A172 (cell line): ENCODE measurements around the gene KIF19. TPM values are rescaled to one million over a fixed set of nuclear protein-coding genes. Genes with fewer than 3 reads are reported as not detected.
"Not testable (repeated sequence)": the region's sequence is repeated elsewhere in the genome, so short reads cannot be mapped to it uniquely, and the experiment has no call there.

ENCODE experiments used
- DNase-seq: peaks from one replicate; pipeline ENCODE4 v3.0.0-alpha.2; 2015; ENCODE audit warnings: low spot score
- total RNA-seq: library from RNA; depleted of rRNA; stranded (reverse); fragments of >200 nt; shearing (Covaris generic); gene quantifications from 2 replicates; pipeline ENCODE4 v1.2.3, GENCODE V29; 2014; rRNA removed

KIF19 gene
- total RNA-seq, 1 experiment from 2014 or later, result not detected

GRCh38 chr17:74389937-74390679 lies 64.1 kb downstream of the KIF19 start:
- DNase-seq, result no peak

- no peak for DNase-seq
These were observed 64.9 kb downstream of the KIF19 start for GRCh38 chr17:74390680-74391653.

GRCh38 chr17:74391771-74392170 lies 65.7 kb downstream of the KIF19 start:
- DNase-seq, result no peak

DNA sequence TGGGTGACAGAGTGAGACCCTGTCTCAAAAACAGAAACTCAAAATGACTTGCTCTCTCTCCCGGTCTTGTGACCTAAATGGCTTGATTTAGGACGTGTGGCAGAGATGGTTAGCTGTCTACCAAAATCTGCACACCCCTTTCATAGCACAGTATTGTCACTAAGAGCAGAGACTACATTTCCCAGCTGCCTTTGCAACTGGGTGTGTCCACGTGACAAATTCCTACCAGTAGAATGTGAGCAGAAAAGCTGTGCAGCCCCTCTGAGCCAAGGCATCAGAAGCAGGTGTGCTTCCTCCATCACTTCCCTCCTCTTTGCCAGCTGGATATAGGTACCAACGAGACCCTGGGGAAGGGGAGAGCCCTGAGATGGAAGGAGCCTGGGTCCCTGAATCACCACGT lies 66.8 kb downstream of the KIF19 start:
- no peak for DNase-seq

DNA sequence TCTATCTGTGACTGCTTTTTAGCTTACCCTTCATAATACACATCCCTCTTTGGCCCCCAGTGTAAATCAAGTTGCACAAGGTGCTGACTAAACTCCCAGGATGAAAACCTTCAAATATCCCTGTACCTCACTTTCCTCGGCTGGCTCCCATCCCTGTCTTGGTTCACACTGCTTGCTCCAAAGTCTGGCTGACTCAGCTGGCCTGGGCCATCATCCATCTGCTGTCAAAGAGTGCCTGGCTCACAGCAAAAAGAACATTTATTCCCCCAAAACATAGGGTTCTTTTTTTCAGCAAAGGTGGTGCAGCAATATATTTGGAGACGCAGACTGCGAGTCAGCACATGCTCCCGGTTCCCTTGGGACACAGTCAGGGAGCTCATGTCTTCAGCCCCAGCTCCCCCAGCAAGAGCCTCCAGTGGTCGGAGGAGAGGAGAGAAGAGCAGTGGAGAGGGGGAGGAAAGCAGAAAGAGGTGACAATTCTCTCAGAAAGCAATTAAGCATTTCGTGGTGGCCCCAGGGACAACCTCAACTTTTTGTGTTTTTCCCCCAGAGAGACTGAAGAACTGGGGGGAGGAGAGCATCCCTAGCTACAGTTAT lies 67.4 kb downstream of the KIF19 start:
- no peak for DNase-seq

GRCh38 chr17:74394275-74394950 lies 68.4 kb downstream of the KIF19 start:
- no peak for DNase-seq

DNA sequence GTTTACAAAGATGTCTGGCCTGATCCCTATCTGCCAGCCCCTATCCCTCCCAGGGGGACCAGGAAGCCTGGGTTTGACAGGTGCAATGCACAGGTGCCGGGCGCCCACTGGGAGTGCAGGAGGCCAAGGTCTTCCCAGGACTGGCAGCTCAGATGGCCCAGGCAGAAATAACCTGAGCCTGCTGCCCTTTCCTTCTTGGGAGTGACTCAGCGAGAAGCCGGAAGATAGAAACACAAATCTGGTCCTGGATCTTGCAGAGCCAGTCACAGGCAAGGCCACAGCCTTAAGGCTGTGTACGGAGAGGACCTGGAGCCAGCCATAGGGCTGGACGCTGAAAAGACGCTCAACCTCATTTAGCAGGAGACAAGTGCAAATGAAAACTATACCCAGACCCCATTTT lies 69.0 kb downstream of the KIF19 start:
- no peak for DNase-seq

GRCh38 chr17:74396567-74396966 lies 70.5 kb downstream of the KIF19 start:
- DNase-seq, result no peak

GRCh38 chr17:74402048-74402447 lies 76.0 kb downstream of the KIF19 start:
- DNase-seq, result no peak

DNA sequence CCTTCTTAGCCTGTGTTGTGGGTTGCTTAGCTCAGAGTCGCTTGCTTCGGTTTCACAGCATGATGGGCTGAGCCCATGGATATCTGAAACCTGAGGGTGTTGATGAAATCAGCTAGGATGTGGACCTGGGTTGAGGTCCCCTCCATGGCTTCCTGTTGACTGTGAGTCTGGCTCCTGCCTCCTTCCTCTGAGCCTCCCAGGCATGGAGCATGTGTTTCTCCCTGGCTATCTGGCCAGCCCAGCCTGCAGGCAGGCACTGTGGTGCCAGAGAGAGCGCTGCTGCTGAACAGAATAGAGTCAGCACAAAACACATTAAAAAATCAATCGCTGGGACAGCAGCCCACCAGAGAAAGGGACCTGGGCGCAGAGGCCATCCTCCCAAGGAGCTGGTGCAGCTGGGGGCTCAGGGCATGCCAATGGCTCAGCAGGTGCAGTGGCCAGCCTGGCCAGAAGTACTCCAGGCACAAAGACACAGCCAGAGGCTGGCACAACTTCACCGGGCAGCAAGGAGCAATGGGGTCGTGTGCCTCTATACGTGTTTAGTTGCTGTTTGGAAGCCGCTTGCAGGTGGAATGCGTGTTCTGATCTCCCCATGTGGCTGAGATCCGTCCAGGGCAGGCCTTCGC lies 77.6 kb downstream of the KIF19 start:
- DNase-seq, result no peak

GRCh38 chr17:74404218-74404617 lies 78.2 kb downstream of the KIF19 start:
- no peak for DNase-seq

- DNase-seq, result no peak
These were observed 78.8 kb downstream of the KIF19 start for GRCh38 chr17:74404789-74405188.

- DNase-seq, result not testable (repeated sequence)
These were observed 79.3 kb downstream of the KIF19 start for GRCh38 chr17:74405311-74405710.

Other genes starting within 250 kb of the KIF19 start
- gene RPL38, start 122.5 kb upstream of the KIF19 start, total RNA-seq, result 351 and 1,058 TPM in 2 replicates
- gene TTYH2, start 112.7 kb upstream of the KIF19 start, total RNA-seq, result 0.72 and 1.3 TPM in 2 replicates
- gene DNAI2, start 52.0 kb upstream of the KIF19 start, total RNA-seq, result not detected in 2 replicates
- not detected in 2 replicates for gene BTBD17, start 35.6 kb downstream of the KIF19 start, total RNA-seq
- gene GPR142, start 41.3 kb downstream of the KIF19 start, total RNA-seq, result not detected in 2 replicates
- gene GPRC5C, start 105.9 kb downstream of the KIF19 start, total RNA-seq, result 2.7 and 5.9 TPM in 2 replicates
- not detected in 2 replicates for gene CD300A, start 140.4 kb downstream of the KIF19 start, total RNA-seq
- not detected in 2 replicates for gene CD300LB, start 205.2 kb downstream of the KIF19 start, total RNA-seq
- 0.45 and 0.46 TPM in 2 replicates for gene CD300C, start 219.9 kb downstream of the KIF19 start, total RNA-seq
- gene CD300H, start 241.3 kb downstream of the KIF19 start, total RNA-seq, result not detected in 2 replicates